Measurements from ENCODE around the gene PAXX.

Gene PAXX

DNA sequence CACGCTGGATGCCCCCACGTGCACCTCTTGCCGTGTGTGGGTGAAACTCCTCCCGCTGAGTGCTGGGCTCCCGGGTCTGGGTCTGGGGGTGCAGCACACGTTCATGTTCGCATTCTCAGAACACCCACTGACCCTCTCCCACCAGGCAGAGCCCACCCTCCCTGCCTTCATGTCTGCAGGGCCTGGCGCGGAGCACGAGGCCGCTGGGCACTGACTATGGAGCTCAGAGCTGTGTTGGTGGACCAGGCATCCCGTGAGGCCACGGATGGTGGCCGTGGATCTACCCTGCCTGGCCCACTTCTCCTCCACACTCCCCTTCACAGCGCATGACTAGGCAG lies 31.3 kb upstream of the PAXX start:
- H3K4me3 ChIP-seq (ENCODE audit: low read depth, low read length): no peak overlapping the region
- TF ChIP-seq, protein P1, sequence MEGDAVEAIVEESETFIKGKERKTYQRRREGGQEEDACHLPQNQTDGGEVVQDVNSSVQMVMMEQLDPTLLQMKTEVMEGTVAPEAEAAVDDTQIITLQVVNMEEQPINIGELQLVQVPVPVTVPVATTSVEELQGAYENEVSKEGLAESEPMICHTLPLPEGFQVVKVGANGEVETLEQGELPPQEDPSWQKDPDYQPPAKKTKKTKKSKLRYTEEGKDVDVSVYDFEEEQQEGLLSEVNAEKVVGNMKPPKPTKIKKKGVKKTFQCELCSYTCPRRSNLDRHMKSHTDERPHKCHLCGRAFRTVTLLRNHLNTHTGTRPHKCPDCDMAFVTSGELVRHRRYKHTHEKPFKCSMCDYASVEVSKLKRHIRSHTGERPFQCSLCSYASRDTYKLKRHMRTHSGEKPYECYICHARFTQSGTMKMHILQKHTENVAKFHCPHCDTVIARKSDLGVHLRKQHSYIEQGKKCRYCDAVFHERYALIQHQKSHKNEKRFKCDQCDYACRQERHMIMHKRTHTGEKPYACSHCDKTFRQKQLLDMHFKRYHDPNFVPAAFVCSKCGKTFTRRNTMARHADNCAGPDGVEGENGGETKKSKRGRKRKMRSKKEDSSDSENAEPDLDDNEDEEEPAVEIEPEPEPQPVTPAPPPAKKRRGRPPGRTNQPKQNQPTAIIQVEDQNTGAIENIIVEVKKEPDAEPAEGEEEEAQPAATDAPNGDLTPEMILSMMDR (IDR thresholded peaks at IDR 0.05; ENCODE audit: low read depth, low read length): no peak

- TF ChIP-seq, protein P1 (IDR thresholded peaks at IDR 0.05; ENCODE audit: low read depth, low read length): no peak
- H3K4me3 ChIP-seq (ENCODE audit: low read depth, low read length): no peak overlapping the region
These were observed 30.8 kb upstream of the PAXX start for GRCh38 chr9:136961279-136962065.

- TF ChIP-seq, protein P1 (IDR thresholded peaks at IDR 0.05; ENCODE audit: low read depth, low read length): no peak
- no peak overlapping the region for H3K4me3 ChIP-seq (ENCODE audit: low read depth, low read length)
These were observed 30.1 kb upstream of the PAXX start for GRCh38 chr9:136962163-136962562.

GRCh38 chr9:136962701-136963248 lies 29.4 kb upstream of the PAXX start:
- TF ChIP-seq, protein P1 (IDR thresholded peaks at IDR 0.05; ENCODE audit: low read depth, low read length): no peak
- H3K4me3 ChIP-seq (ENCODE audit: low read depth, low read length): no peak overlapping the region

GRCh38 chr9:136963341-136963740 lies 28.9 kb upstream of the PAXX start:
- no peak overlapping the region for H3K4me3 ChIP-seq (ENCODE audit: low read depth, low read length)
- TF ChIP-seq, protein P1 (IDR thresholded peaks at IDR 0.05; ENCODE audit: low read depth, low read length): no peak

DNA sequence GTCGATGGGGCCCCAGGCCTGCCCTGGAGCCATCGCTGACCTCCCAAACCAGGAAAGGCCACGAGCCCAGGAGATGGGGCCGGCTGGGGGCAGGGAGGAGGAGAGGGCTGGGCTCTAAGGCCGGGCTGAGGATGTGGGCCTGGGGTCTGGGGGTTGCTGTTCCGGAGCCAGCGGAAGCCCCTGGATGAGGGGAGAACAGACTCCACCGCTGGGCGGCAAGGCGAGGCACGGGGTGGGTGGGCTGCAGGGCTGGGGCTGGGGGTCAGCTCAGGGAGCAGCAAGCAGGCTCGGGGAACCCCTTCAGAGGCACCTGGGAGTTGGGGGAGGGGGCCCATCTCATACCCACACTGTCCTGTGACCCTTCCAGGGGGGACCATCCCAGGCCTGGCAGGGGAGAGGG lies 28.5 kb upstream of the PAXX start:
- H3K4me3 ChIP-seq (ENCODE audit: low read depth, low read length): no peak overlapping the region
- TF ChIP-seq, protein P1 (IDR thresholded peaks at IDR 0.05; ENCODE audit: low read depth, low read length): no peak

DNA sequence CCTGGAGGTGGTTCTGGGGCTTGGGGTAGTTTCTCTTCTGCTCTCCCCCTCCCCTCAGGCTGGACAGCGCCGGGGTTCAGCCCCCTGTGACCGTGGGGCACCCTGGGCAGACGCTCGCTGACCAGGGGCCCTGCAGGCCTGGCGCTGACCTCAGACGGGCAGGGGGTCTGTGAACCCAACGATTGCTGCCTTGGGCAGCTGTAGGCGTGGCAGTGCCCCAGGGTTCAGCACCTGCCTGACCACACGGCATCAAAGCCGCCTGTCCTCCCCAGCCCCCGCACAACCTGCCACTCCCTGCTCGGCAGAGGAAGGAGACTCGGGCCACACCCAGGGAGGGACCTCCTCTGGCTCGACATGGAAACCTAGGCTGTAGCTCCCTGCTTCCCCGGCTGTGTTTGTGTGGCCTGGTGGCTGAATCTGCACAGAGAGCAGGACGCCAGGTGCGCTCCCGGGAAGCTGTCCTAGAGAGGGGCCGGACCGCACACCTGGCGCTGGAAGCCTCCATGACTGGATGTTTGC lies 28.0 kb upstream of the PAXX start:
- H3K4me3 ChIP-seq (ENCODE audit: low read depth, low read length): no peak overlapping the region
- TF ChIP-seq, protein P1 (IDR thresholded peaks at IDR 0.05; ENCODE audit: low read depth, low read length): no peak

Measured in WI38 (cell line).